PC-9 (cell line): ENCODE measurements around the gene SH3GL3.

Experiments used
- CTCF ChIP-seq: fragments of 200-600 bp; sonication (generic); conservative IDR thresholded peaks from 2 replicates; pipeline ENCODE4 v1.6.1; 2017; ENCODE audit warnings: mixed run types, antibody characterized with exemption, mild to moderate bottlenecking, moderate library complexity
- EZH2 ChIP-seq: fragments of 200-600 bp; sonication (generic); IDR thresholded peaks from 2 replicates; pipeline ENCODE4 v1.8.0; 2017; ENCODE audit warnings: antibody characterized with exemption, low read depth

- no peak for TF ChIP-seq CTCF
- TF ChIP-seq EZH2: no peak
Measured at GRCh38 chr15:83656943-83657528, 209.9 kb downstream of the SH3GL3 start.
